ENCODE measurements around the gene WNT3A. TPM values are rescaled to one million over a fixed set of nuclear protein-coding genes. Genes with fewer than 3 reads are reported as not detected.

Gene WNT3A
- total and polyA plus RNA-seq, 2 experiments from 2014 or later: 0.07 to 0.65 TPM

DNA sequence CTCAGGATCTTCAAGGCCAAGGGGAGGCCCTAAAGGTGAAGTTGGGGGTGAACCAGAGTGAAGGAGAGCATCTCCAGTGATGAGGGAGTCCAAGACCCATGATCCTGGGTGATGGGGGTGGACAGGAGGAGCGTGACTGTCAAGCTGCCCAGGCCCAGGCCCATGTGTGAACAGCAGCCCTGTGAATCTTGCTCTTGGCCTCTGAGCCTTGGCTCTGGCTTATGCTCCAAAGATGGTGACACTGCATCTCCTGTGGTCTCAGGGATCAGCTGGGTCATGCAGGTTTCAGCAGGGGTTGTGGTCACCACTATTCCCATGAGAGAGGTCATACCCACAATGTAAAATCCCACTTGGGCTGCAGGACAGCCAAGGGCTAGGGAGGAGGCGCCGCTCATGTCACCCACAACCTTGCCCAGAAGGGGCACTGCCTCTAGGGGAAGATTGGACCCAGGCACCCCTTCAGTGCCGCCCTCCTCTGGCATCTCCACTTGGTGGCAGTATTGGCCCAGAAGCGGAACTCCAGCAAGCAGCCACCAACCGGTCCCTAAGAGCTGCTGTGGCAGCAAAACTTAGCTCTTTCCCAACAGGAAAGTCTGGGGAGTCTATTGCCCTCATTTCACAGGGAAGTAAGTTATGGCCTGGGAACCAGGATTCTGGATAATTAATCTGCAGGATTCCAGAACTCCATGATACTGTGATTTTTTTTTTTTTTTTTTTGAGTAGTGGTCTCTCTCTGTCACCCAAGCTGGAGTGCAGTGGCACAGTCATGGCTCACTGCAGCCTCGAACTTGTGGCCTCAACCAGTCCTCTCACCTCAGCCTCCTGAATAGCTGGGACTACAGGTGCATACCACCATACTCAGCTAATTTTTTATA, 7.5 kb upstream of the WNT3A start:
- peaks cover 60% of the 10 kb centered on the region for H3K27me3 ChIP-seq (ENCODE audit: insufficient read depth)
- H3K4me1 Mint-ChIP-seq: 0 out of 3 replicates have a peak, but pooled peaks cover 3% of the 10 kb centered on the region
- H3K4me3 ChIP-seq: no peak overlapping the region
- peak; percentile 94 for ATAC-seq
- no peaks in the 10 kb centered on the region; the same call in 1 of the 2 replicates for H3K4me1 ChIP-seq (ENCODE audit: insufficient read depth)
- peak; percentile 92 for DNase-seq (ENCODE audit: low spot score)
- no peaks in the 10 kb centered on the region for H3K36me3 ChIP-seq (ENCODE audit: insufficient read depth)
- no peak overlapping the region for H3K27ac Mint-ChIP-seq
- no peak overlapping the region for H3K4me2 ChIP-seq
- no peaks in the 10 kb centered on the region; the same call in 1 of the 2 replicates for H4K20me1 ChIP-seq (replicated peaks; ENCODE audit: insufficient read depth)
- peaks cover 51% of the 10 kb centered on the region for H3K27me3 Mint-ChIP-seq (ENCODE audit: insufficient read depth, low read depth, poor library complexity)
- no peak overlapping the region for H2AFZ ChIP-seq
- H3F3A ChIP-seq (replicated peaks; ENCODE audit: low read depth): no peaks in the 10 kb centered on the region
- no peak overlapping the region for H3K27ac ChIP-seq (ENCODE audit: low read depth)
- no peaks in the 10 kb centered on the region for H3K9me2 ChIP-seq (ENCODE audit: insufficient read depth)
- H3K9me3 Mint-ChIP-seq: peaks cover 26% of the 10 kb centered on the region
- H3K36me3 Mint-ChIP-seq (ENCODE audit: low read depth): no peaks in the 10 kb centered on the region
- no peaks in the 10 kb centered on the region for H3K79me2 ChIP-seq (replicated peaks; ENCODE audit: insufficient read depth)
- no peak for TF ChIP-seq POLR2AphosphoS5 (IDR thresholded peaks at IDR 0.05; ENCODE audit: low read depth)
- TF ChIP-seq, protein P1, sequence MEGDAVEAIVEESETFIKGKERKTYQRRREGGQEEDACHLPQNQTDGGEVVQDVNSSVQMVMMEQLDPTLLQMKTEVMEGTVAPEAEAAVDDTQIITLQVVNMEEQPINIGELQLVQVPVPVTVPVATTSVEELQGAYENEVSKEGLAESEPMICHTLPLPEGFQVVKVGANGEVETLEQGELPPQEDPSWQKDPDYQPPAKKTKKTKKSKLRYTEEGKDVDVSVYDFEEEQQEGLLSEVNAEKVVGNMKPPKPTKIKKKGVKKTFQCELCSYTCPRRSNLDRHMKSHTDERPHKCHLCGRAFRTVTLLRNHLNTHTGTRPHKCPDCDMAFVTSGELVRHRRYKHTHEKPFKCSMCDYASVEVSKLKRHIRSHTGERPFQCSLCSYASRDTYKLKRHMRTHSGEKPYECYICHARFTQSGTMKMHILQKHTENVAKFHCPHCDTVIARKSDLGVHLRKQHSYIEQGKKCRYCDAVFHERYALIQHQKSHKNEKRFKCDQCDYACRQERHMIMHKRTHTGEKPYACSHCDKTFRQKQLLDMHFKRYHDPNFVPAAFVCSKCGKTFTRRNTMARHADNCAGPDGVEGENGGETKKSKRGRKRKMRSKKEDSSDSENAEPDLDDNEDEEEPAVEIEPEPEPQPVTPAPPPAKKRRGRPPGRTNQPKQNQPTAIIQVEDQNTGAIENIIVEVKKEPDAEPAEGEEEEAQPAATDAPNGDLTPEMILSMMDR (conservative IDR thresholded peaks at IDR 0.05; ENCODE audit: low read depth in 2 of 2): peak; percentile 84 to 98
- no peak overlapping the region for H3K4me3 Mint-ChIP-seq

DNA sequence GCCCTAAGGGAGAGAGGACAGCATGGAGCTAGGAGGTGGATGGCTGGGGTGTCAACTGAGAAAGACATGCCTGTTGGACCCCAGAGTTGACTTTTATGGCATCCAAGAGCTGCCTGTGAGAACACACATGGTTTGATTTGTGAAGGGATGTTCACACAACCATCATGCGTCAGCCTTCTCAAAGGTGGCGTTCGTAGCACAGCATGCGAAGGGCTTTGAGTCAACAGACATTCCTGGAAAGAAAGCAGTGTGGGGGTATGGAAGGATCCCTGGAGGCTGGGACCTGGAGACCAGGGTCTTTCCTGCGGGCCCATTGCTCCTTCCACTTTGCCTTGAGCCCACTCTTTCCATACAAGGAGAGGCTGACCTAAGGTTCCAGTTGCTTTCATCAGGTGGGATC, 6.4 kb upstream of the WNT3A start:
- DNase-seq (ENCODE audit: low spot score): no peak
- H3K4me2 ChIP-seq: no peak overlapping the region
- H3K9me3 Mint-ChIP-seq: peaks cover 26% of the 10 kb centered on the region
- H3K27ac ChIP-seq (ENCODE audit: low read depth): no peak overlapping the region
- no peaks in the 10 kb centered on the region for H3K79me2 ChIP-seq (replicated peaks; ENCODE audit: insufficient read depth)
- peaks cover 71% of the 10 kb centered on the region for H3K27me3 ChIP-seq (ENCODE audit: insufficient read depth)
- H3K4me3 ChIP-seq: no peak overlapping the region
- ATAC-seq: no peak
- no peaks in the 10 kb centered on the region for H3K36me3 Mint-ChIP-seq (ENCODE audit: low read depth)
- no peaks in the 10 kb centered on the region for H3K36me3 ChIP-seq (ENCODE audit: insufficient read depth)
- H3K27ac Mint-ChIP-seq: no peak overlapping the region
- no peaks in the 10 kb centered on the region for H3K9me2 ChIP-seq (ENCODE audit: insufficient read depth)
- H3F3A ChIP-seq (replicated peaks; ENCODE audit: low read depth): no peaks in the 10 kb centered on the region
- TF ChIP-seq EZH2 (IDR thresholded peaks at IDR 0.05; ENCODE audit: low read depth, unreplicated experiment) (no peak), POLR2AphosphoS5 (IDR thresholded peaks at IDR 0.05; ENCODE audit: low read depth) (no peak), NANOG (IDR thresholded peaks at IDR 0.05; ENCODE audit: borderline replicate concordance) (no peak), JUNB (IDR thresholded peaks at IDR 0.05; ENCODE audit: unreplicated experiment) (no peak), ZNF114 (CRISPR knock-in tag; IDR thresholded peaks at IDR 0.05) (no peak), EZH2phosphoT487 (IDR thresholded peaks at IDR 0.05; ENCODE audit: unreplicated experiment) (no peak), STAT1 (IDR thresholded peaks at IDR 0.05; ENCODE audit: unreplicated experiment) (no peak)
- TF ChIP-seq, protein P1 (conservative IDR thresholded peaks at IDR 0.05; ENCODE audit: low read depth in 2 of 2): no peak
- TF ChIP-seq, protein P2, sequence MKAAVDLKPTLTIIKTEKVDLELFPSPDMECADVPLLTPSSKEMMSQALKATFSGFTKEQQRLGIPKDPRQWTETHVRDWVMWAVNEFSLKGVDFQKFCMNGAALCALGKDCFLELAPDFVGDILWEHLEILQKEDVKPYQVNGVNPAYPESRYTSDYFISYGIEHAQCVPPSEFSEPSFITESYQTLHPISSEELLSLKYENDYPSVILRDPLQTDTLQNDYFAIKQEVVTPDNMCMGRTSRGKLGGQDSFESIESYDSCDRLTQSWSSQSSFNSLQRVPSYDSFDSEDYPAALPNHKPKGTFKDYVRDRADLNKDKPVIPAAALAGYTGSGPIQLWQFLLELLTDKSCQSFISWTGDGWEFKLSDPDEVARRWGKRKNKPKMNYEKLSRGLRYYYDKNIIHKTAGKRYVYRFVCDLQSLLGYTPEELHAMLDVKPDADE (IDR thresholded peaks at IDR 0.05): no peak
- H2AFZ ChIP-seq: no peak overlapping the region
- peaks cover 7% of the 10 kb centered on the region; the same call in 1 of the 2 replicates for H3K4me1 ChIP-seq (ENCODE audit: insufficient read depth)
- peaks cover 8% of the 10 kb centered on the region; the same call in 2 of the 3 replicates for H3K4me1 Mint-ChIP-seq
- H3K4me3 Mint-ChIP-seq: no peak overlapping the region
- no peaks in the 10 kb centered on the region; the same call in 1 of the 2 replicates for H4K20me1 ChIP-seq (replicated peaks; ENCODE audit: insufficient read depth)
- H3K27me3 Mint-ChIP-seq (ENCODE audit: insufficient read depth, low read depth, poor library complexity): peaks cover 58% of the 10 kb centered on the region

Data from GM23338 (cell line).